Measurements from ENCODE around the gene IL12RB2. TPM values are rescaled to one million over a fixed set of nuclear protein-coding genes. Genes with fewer than 3 reads are reported as not detected.
A peak's percentile ranks its signal among the peaks of the same experiment; 100 is the strongest.

The IL12RB2 gene
- total and polyA plus RNA-seq, 10 of the 15 experiments (the other 5 are each of a cell fraction or from before 2014, with no cell fraction given), result 0.15 to 1.1 (median 0.54) TPM; not detected in 1

DNA sequence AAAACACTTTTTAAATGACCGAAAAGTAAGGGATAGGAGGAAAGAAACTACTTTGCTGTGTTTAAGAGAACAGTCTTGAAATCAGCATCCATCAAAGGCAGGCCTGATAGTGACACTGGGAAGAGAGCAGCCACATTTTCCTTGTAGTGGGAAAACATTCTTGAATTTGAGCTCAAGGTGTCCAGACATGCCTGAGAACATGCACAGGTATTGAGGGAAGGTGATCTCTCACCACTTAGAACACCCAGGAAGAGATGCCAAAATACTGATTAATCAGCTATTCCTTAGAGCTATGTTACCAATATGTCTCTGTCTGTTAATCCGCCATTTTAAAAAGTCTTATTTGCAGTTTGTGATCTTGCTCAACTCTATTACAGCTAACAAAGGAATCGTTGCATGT, 25.9 kb downstream of the IL12RB2 start (continued):
- TF ChIP-seq BHLHE40 (IDR thresholded peaks at IDR 0.05; ENCODE audit: borderline replicate concordance in 1 of 2, low read depth in 2 of 2, low read length in 1 of 2) (no peak), BACH1 (IDR thresholded peaks at IDR 0.05; ENCODE audit: borderline replicate concordance) (no peak), BMI1 (IDR thresholded peaks at IDR 0.05; ENCODE audit: borderline replicate concordance) (no peak), YY1 (IDR thresholded peaks at IDR 0.05; ENCODE audit: low read depth, low read length) (no peak), TAF1 (IDR thresholded peaks at IDR 0.05; ENCODE audit: borderline replicate concordance, low read depth, low read length) (no peak)
- TF ChIP-seq, protein P1, sequence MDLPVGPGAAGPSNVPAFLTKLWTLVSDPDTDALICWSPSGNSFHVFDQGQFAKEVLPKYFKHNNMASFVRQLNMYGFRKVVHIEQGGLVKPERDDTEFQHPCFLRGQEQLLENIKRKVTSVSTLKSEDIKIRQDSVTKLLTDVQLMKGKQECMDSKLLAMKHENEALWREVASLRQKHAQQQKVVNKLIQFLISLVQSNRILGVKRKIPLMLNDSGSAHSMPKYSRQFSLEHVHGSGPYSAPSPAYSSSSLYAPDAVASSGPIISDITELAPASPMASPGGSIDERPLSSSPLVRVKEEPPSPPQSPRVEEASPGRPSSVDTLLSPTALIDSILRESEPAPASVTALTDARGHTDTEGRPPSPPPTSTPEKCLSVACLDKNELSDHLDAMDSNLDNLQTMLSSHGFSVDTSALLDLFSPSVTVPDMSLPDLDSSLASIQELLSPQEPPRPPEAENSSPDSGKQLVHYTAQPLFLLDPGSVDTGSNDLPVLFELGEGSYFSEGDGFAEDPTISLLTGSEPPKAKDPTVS (IDR thresholded peaks at IDR 0.05; ENCODE audit: low read depth, low read length), result no peak

DNA sequence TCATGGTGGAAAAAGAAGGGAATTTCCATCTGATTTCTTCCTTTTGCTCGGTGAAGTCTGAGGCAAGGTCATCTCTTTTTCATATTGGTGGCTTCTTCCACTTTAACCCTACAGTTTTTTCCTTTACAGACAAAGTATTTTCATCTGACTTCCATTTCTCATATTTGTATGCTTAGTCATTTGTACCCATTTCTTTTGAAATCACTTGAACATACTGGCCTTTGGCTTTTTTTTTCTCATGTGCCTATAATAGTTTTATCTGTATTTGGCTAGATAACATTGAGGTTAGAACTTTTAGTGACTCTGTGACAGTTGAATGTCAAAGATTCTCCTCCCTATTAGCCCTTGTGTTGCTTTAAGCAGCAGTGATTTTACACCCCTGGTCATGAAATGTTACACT, 27.7 kb downstream of the IL12RB2 start:
- Histone ChIP-seq H3K27me3 (replicated peaks in 1 of 2; ENCODE audit: control insufficient read depth in 2 of 2, insufficient read depth in 2 of 2, low read length in 1 of 2) (no peaks in the 10 kb centered on the region), H2AFZ (ENCODE audit: control insufficient read depth, low read depth, low read length) (peak overlapping the region; percentile 15; the same call in 1 of the 2 replicates), H3K4me3 (no peak overlapping the region), H3K4me1 (ENCODE audit: control insufficient read depth, insufficient read depth, low read length) (peaks cover 74% of the 10 kb centered on the region), H3K27ac (ENCODE audit: control insufficient read depth, insufficient read depth) (peak overlapping the region; percentile 72), H3K9me3 (replicated peaks; ENCODE audit: control insufficient read depth, insufficient read depth, low read length) (no peaks in the 10 kb centered on the region; the same call in 2 of the 3 replicates), H3K9ac (ENCODE audit: control insufficient read depth, insufficient read depth, low read length) (no peak overlapping the region), H4K20me1 (ENCODE audit: control insufficient read depth, insufficient read depth) (no peaks in the 10 kb centered on the region), H3K36me3 (ENCODE audit: control insufficient read depth in 2 of 2, insufficient read depth in 2 of 2, low read length in 1 of 2) (no peaks in the 10 kb centered on the region), H3K4me2 (ENCODE audit: control insufficient read depth, insufficient read depth) (peak overlapping the region; percentile 44), H3K79me2 (ENCODE audit: control insufficient read depth, insufficient read depth, low read length) (no peaks in the 10 kb centered on the region)
- FAIRE-seq (no peak), ATAC-seq (no peak), DNase-seq (ENCODE audit: low read depth, low spot score) (no peak)
- in situ Hi-C loops (cut with MboI) (loop anchor here (10.0 to 25.0 kb wide), 2 partner anchors 419 to 1048 kb away; no protein-coding TSS in a partner anchor), intact Hi-C loops (cut with micrococcal nuclease; ENCODE audit: unreplicated experiment) (loop anchor here (5.0 to 10.0 kb wide), 6 partner anchors 118 to 1051 kb away; partner anchors contain the start of gene GADD45A)
- no peak for TF ChIP-seq POU2F2 (IDR thresholded peaks at IDR 0.05; ENCODE audit: borderline replicate concordance, low read depth, low read length)
- 0 out of 2 replicates have a peak, but pooled peaks have one; percentile 21 for TF ChIP-seq FOXM1 (IDR thresholded peaks at IDR 0.05; ENCODE audit: low read depth, low read length)
- TF ChIP-seq JUNB (IDR thresholded peaks at IDR 0.05), result peak; percentile 43; the same call in 1 of the 2 replicates
- no peak for TF ChIP-seq MXI1 (IDR thresholded peaks at IDR 0.05; ENCODE audit: low read depth, low read length)
- 0 out of 4 replicates have a peak, but pooled peaks of 1 of the 2 experiments have one; percentile 17 for TF ChIP-seq IKZF2 (IDR thresholded peaks at IDR 0.05)
- TF ChIP-seq ZNF384 (IDR thresholded peaks at IDR 0.05; ENCODE audit: borderline replicate concordance, low read depth, low read length), result 0 out of 2 replicates have a peak, but pooled peaks have one; percentile 8
- ChIA-PET SMC1A (ENCODE audit: uncharacterized antibody, unreplicated experiment) (interaction anchor here (1.5 to 6.0 kb wide), 2 partner anchors 10 to 121 kb away, joined by 4 to 57 read pairs; no protein-coding TSS in a partner anchor), RAD21 (ENCODE audit: unreplicated experiment) (interaction anchor here (1.9 kb wide), 1 partner anchor 166 kb away, joined by 7 read pairs; no protein-coding TSS in a partner anchor), CTCF (interaction anchor here (1.2 to 3.6 kb wide), 4 partner anchors 12 to 122 kb away, joined by 7 to 26 read pairs (median 7); no protein-coding TSS in a partner anchor), POLR2A (no interaction called here)
- no TSS peak for BruUV-seq (replicated peaks)
- 0% methylated on average over 1 of the region's 1 CpG for WGBS (ENCODE audit: insufficient coverage, insufficient replicate concordance, low lambda C conversion rate, missing lambda C conversion rate)
